Measurements from ENCODE around the gene PODXL2.

The PODXL2 gene

GRCh38 chr3:127656906-127657305 lies 27.9 kb downstream of the PODXL2 start:
- no peak for DNase-seq (ENCODE audit: low read depth)
- TF ChIP-seq, protein P1, sequence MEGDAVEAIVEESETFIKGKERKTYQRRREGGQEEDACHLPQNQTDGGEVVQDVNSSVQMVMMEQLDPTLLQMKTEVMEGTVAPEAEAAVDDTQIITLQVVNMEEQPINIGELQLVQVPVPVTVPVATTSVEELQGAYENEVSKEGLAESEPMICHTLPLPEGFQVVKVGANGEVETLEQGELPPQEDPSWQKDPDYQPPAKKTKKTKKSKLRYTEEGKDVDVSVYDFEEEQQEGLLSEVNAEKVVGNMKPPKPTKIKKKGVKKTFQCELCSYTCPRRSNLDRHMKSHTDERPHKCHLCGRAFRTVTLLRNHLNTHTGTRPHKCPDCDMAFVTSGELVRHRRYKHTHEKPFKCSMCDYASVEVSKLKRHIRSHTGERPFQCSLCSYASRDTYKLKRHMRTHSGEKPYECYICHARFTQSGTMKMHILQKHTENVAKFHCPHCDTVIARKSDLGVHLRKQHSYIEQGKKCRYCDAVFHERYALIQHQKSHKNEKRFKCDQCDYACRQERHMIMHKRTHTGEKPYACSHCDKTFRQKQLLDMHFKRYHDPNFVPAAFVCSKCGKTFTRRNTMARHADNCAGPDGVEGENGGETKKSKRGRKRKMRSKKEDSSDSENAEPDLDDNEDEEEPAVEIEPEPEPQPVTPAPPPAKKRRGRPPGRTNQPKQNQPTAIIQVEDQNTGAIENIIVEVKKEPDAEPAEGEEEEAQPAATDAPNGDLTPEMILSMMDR (conservative IDR thresholded peaks at IDR 0.05; ENCODE audit: low read depth, low read length), result no peak
- no peak overlapping the region for H3K4me3 ChIP-seq (ENCODE audit: low read length)

- DNase-seq (ENCODE audit: low read depth), result no peak
- TF ChIP-seq, protein P1 (conservative IDR thresholded peaks at IDR 0.05; ENCODE audit: low read depth, low read length), result no peak
- H3K4me3 ChIP-seq (ENCODE audit: low read length), result no peak overlapping the region
Observed at GRCh38 chr3:127658234-127658633, 29.2 kb downstream of the PODXL2 start.

GRCh38 chr3:127660621-127661251 lies 31.8 kb downstream of the PODXL2 start:
- TF ChIP-seq, protein P1 (conservative IDR thresholded peaks at IDR 0.05; ENCODE audit: low read depth, low read length), result no peak

DNA sequence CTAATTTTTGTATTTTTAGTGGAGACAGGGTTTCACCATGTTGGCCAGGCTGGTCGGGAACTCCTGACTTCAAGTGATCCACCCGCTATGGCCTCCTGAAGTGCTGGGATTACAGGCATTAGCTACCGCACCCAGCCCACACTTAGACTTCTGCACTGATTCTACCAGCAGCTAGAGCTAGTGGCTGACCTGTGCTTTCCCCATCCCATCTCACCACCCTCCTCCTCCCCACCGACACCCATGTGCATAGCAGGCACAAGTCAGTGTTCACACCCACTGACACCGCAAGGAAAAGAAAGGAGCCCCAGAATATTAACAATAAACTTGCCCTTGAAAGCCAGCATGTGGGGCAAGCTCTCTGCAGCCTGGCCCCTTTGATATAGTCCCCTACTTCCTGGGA lies 32.6 kb downstream of the PODXL2 start:
- H3K4me3 ChIP-seq (ENCODE audit: low read length), result no peak overlapping the region
- no peak for DNase-seq (ENCODE audit: low read depth)
- TF ChIP-seq, protein P1 (conservative IDR thresholded peaks at IDR 0.05; ENCODE audit: low read depth, low read length), result no peak

More at GRCh38 chr3:127660621-127661251, 31.8 kb downstream of the PODXL2 start:
- H3K4me3 ChIP-seq (ENCODE audit: low read length), result no peak overlapping the region
- no peak for DNase-seq (ENCODE audit: low read depth)

DNA sequence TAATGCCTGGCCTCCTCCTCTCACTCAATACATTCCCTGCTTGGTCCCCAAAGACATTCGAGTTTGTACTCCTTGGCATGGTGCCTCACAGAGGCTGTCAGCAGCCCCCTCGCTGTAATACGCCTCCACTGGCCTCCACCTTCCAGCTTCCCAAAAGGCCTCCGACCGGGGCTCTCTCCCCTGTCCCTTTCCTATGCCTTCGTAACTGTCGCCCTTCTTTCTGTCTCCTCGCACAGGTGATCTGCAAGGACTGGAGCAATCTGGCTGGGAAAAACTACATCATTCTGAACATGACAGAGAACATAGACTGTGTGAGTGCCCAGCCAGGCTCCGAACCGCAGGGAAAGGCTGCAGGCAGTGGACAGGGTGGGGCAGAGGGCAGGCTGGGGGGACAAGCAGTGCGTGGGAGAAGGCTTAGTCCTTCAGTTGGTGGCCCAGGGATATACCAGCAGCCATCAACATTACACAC lies 33.0 kb downstream of the PODXL2 start:
- no peak overlapping the region for H3K4me3 ChIP-seq (ENCODE audit: low read length)
- TF ChIP-seq, protein P1 (conservative IDR thresholded peaks at IDR 0.05; ENCODE audit: low read depth, low read length), result no peak
- no peak for DNase-seq (ENCODE audit: low read depth)

GRCh38 chr3:127663151-127663550 lies 34.2 kb downstream of the PODXL2 start:
- TF ChIP-seq, protein P1 (conservative IDR thresholded peaks at IDR 0.05; ENCODE audit: low read depth, low read length), result no peak
- no peak overlapping the region for H3K4me3 ChIP-seq (ENCODE audit: low read length)

GRCh38 chr3:127665165-127665564 lies 36.2 kb downstream of the PODXL2 start:
- TF ChIP-seq, protein P1 (conservative IDR thresholded peaks at IDR 0.05; ENCODE audit: low read depth, low read length), result no peak
- no peak for DNase-seq (ENCODE audit: low read depth)
- no peak overlapping the region for H3K4me3 ChIP-seq (ENCODE audit: low read length)

More at GRCh38 chr3:127663151-127663550, 34.2 kb downstream of the PODXL2 start:
- no peak for DNase-seq (ENCODE audit: low read depth)
